ENCODE results near the gene HGFAC.

HGFAC gene

DNA sequence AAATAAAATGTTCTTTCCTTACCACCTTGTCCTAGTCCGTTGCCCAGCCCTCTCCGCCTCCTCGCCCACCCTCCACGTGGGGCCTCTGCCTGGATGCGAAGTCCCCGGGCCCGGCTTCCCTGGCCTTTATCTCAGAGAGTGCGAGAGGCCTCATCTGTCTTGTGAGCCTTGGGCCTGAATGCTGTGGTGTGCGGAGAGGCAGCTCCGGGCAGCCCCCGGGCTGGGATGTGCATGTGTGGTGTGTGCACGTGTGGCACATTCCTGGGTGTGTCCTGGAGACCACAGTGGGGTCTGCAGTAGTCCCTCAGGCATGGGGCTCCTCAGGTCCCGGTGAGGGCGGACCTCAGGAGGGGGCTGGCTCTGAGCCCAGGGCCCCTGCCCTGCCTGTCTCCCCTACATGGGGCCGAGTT, 52.7 kb downstream of the HGFAC start:
- TF ChIP-seq, protein P1, sequence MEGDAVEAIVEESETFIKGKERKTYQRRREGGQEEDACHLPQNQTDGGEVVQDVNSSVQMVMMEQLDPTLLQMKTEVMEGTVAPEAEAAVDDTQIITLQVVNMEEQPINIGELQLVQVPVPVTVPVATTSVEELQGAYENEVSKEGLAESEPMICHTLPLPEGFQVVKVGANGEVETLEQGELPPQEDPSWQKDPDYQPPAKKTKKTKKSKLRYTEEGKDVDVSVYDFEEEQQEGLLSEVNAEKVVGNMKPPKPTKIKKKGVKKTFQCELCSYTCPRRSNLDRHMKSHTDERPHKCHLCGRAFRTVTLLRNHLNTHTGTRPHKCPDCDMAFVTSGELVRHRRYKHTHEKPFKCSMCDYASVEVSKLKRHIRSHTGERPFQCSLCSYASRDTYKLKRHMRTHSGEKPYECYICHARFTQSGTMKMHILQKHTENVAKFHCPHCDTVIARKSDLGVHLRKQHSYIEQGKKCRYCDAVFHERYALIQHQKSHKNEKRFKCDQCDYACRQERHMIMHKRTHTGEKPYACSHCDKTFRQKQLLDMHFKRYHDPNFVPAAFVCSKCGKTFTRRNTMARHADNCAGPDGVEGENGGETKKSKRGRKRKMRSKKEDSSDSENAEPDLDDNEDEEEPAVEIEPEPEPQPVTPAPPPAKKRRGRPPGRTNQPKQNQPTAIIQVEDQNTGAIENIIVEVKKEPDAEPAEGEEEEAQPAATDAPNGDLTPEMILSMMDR (IDR thresholded peaks at IDR 0.05; ENCODE audit: low read depth, low read length, missing control alignments), result no peak
- H3K4me3 ChIP-seq (ENCODE audit: low read depth, low read length), result no peak overlapping the region
- no peak for DNase-seq (ENCODE audit: low read depth)

DNA sequence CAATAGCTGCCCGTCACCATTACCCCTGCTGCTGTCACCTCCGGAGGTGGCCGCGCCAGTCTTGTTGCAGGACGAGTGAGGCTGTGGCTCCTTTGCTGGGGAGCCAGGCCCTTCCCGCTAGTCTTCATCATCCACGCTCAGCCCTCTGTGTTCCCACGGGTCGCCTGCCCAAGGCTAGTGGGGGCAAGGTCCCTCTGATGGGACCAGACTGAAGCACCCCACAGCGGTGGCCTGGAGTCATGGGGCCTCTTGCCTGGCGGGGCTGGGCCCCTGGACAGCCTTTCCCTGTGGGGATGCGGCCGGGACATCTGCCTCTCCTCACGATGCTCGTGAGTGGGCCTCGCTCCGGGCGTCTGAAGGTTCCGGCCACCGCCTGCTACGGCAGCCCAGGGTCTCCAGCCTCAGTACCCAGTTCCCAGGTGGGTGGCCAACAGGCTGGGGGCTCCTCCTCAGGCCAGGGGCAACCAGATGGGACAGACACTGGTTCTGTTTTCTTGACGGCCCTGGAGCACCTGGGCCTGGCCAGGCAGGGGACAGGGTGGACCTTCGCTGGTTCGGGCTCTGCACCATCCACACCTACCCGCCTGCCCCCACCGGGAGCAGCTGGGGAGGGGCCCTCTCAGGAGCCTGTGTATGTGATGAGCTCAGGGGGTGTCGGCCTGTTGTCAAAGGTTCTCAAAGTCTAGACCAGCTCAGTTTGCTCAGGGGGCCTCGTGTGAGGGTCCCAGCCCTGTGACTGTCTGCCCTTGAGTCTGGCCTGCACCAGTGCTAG, 53.6 kb downstream of the HGFAC start:
- DNase-seq (ENCODE audit: low read depth), result no peak
- H3K4me3 ChIP-seq (ENCODE audit: low read depth, low read length), result no peak overlapping the region
- TF ChIP-seq, protein P1 (IDR thresholded peaks at IDR 0.05; ENCODE audit: low read depth, low read length, missing control alignments), result no peak

DNA sequence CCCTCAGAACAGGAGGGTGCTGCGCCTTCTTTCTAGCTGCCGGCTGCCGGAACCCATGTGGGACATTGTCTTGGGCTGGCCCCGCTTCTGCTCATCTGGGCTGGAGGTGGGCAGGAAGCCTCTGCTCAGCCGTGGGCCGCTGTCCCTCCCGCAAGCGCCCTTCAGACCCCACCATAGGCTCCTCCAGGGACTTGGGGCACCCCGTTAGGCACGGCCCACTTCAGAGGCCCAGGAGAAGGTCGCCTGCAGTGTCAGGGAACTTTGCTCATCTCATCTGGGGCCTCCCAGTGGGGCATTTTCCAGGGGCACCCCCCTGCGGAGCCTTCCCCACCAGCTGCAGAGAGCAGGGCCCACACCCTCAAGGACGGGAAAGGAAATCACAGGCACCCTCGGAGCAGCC, 54.3 kb downstream of the HGFAC start:
- DNase-seq (ENCODE audit: low read depth), result no peak
- H3K4me3 ChIP-seq (ENCODE audit: low read depth, low read length), result no peak overlapping the region
- TF ChIP-seq, protein P1 (IDR thresholded peaks at IDR 0.05; ENCODE audit: low read depth, low read length, missing control alignments), result no peak

DNA sequence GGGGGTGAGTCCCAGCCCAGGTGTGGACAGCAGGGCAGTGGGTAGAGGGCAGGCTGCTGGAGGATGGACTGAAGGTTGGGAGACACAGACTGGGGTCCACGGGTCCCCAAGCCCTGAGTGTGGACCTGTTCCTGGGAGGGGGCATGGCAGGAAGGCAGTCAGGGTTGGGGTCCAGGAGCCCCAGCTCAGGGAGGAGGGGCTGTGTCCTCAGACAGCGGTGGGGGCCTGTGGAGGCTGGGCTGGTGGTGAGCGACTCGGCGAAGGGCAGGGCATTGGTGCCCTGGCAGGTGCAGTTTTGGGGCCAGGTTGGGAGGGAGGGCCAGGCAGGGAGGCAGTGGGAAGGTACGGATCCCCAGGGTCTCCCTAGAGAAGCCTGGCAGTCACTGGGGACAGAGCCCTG, 55.3 kb downstream of the HGFAC start:
- no peak overlapping the region for H3K4me3 ChIP-seq (ENCODE audit: low read depth, low read length)
- TF ChIP-seq, protein P1 (IDR thresholded peaks at IDR 0.05; ENCODE audit: low read depth, low read length, missing control alignments), result no peak
- no peak for DNase-seq (ENCODE audit: low read depth)

DNA sequence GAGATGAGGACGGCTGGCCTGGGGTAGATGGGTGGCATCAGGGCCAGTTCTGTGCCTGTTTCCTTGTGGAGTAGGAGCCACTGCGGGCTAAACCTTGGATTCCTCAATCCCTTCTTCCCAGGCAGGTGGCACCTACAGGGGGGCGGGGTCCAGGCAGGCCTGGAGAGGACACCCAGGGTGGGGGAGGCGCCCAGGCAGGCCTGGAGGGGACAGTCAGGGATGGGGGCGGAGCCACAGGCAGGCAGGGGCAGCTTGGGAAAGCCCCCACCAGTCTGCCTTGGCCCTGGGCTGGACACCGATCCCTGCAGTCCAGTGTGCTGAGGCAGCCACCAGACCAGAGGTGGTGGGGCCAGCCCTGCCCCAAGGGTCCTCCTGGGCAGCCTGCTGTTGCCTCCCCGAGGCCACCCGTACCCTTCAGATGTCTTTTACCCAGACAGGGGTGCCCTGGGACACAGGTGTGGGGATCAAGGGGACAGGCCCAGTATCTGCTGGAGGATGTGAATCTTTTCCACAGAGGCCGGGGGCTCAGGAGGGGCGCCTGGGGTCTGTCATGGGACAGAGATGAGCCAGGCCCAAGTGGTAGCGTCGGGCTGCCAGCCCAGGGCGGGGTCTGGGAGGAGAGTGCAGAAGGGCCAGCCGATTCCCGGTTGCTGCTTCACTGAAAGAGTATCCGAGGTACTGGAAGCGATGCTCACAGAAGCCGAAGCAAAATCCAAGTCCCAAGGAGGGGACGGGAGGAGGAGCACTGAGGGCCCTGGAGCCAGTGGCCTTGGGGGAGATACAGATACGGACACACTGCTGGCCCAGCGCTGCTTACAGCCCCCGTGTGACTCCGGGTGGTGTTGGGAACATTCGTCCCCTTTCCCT, 56.0 kb downstream of the HGFAC start:
- TF ChIP-seq, protein P1 (IDR thresholded peaks at IDR 0.05; ENCODE audit: low read depth, low read length, missing control alignments), result no peak
- H3K4me3 ChIP-seq (ENCODE audit: low read depth, low read length), result no peak overlapping the region
- DNase-seq (ENCODE audit: low read depth), result no peak

DNA sequence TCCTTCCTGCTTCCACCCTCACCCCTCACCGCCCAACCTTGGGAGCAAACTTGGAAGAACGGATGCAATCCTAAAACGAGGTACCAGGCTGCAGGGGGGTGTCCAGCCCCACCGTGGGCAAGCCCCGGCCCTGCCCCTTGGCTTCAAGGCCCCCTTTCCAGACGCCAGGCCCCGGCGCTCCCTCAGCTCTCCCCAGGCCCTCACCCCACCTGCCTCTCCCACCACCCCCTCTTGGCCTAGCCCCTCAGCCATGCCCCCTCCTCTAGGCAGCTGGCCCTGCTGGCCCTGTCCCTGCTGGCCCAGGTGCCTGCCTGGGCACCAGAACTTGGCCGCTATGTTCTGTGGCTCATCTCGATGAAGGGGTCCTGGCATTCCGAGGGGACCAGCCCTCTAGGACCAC, 56.6 kb downstream of the HGFAC start:
- no peak overlapping the region for H3K4me3 ChIP-seq (ENCODE audit: low read depth, low read length)
- TF ChIP-seq, protein P1 (IDR thresholded peaks at IDR 0.05; ENCODE audit: low read depth, low read length, missing control alignments), result no peak
- DNase-seq (ENCODE audit: low read depth), result no peak
